Activated T-cell treated with anti-CD3 and anti-CD28 coated beads for 48 hours (primary cell): ENCODE results near the gene PPM1L.
A peak's percentile ranks its signal among the peaks of the same experiment; 100 is the strongest.
"Not testable (repeated sequence)": the region's sequence is repeated elsewhere in the genome, so short reads cannot be mapped to it uniquely, and the experiment has no call there.

ENCODE experiments used
- DNase-seq: peaks from one replicate; pipeline ENCODE4 v3.0.0-alpha.2; 2020; ENCODE audit warnings: low read depth

PPM1L gene

GRCh38 chr3:160755776-160756304 lies at the start of gene PPM1L:
Gene PPM1L, plus strand, starts transcription at chr3:160756231.
- peak; percentile 47 for DNase-seq

- DNase-seq: no peak
Measured at GRCh38 chr3:160707187-160707794, 48.7 kb upstream of the PPM1L start.

- no peak for DNase-seq
Measured at GRCh38 chr3:160709477-160710182, 46.4 kb upstream of the PPM1L start.

- DNase-seq: not testable (repeated sequence)
Measured at GRCh38 chr3:160713144-160713543, 42.9 kb upstream of the PPM1L start.

- no peak for DNase-seq
Measured at GRCh38 chr3:160719710-160720109, 36.3 kb upstream of the PPM1L start.

- DNase-seq: no peak
Measured at GRCh38 chr3:160720123-160720746, 35.8 kb upstream of the PPM1L start.

- DNase-seq: no peak
Measured at GRCh38 chr3:160722331-160722730, 33.7 kb upstream of the PPM1L start.

GRCh38 chr3:160725338-160725737 lies 30.7 kb upstream of the PPM1L start:
- DNase-seq: no peak

- DNase-seq: no peak
Measured at GRCh38 chr3:160735826-160736225, 20.2 kb upstream of the PPM1L start.

- DNase-seq: no peak
Measured at GRCh38 chr3:160738048-160738447, 18.0 kb upstream of the PPM1L start.

GRCh38 chr3:160739079-160739478 lies 17.0 kb upstream of the PPM1L start:
- no peak for DNase-seq

GRCh38 chr3:160746976-160747375 lies 9.1 kb upstream of the PPM1L start:
- no peak for DNase-seq

GRCh38 chr3:160747422-160747821 lies 8.6 kb upstream of the PPM1L start:
- no peak for DNase-seq

- DNase-seq: no peak
Measured at GRCh38 chr3:160748231-160748630, 7.8 kb upstream of the PPM1L start.

- DNase-seq: no peak
Measured at GRCh38 chr3:160748787-160749186, 7.2 kb upstream of the PPM1L start.

GRCh38 chr3:160753953-160754352 lies 2.1 kb upstream of the PPM1L start:
- no peak for DNase-seq

- no peak for DNase-seq
Measured at GRCh38 chr3:160754371-160754854, 1.6 kb upstream of the PPM1L start.

GRCh38 chr3:160754855-160755747 lies 930 bp upstream of the PPM1L start:
- DNase-seq: peak; percentile 91

- DNase-seq: no peak
Measured at GRCh38 chr3:160757233-160758106, 1.4 kb downstream of the PPM1L start.

- DNase-seq: no peak
Measured at GRCh38 chr3:160758929-160759577, 3.0 kb downstream of the PPM1L start.
